ENCODE data around the gene LAYN.

The LAYN gene

GRCh38 chr11:111596319-111596718, 55.8 kb downstream of the LAYN start:
- DNase-seq, result no peak

- DNase-seq, result no peak
Measured at GRCh38 chr11:111598148-111598547, 57.6 kb downstream of the LAYN start.

GRCh38 chr11:111598559-111598958, 58.0 kb downstream of the LAYN start:
- DNase-seq, result no peak

- DNase-seq, result no peak
Measured at GRCh38 chr11:111601636-111601978, 61.1 kb downstream of the LAYN start.

- DNase-seq, result peak; percentile 91
Measured at GRCh38 chr11:111601979-111602864, 61.7 kb downstream of the LAYN start, which contains the start of gene SIK2. Gene SIK2 (plus strand): TSS chr11:111602449. CDS start chr11:111602564, 115 bp downstream.

GRCh38 chr11:111602865-111603610, 62.5 kb downstream of the LAYN start:
- peak; percentile 53 for DNase-seq

- no peak for DNase-seq
Measured at GRCh38 chr11:111603611-111604130, 63.2 kb downstream of the LAYN start.

GRCh38 chr11:111604392-111605009, 64.0 kb downstream of the LAYN start:
- DNase-seq, result no peak

GRCh38 chr11:111605681-111606080, 65.2 kb downstream of the LAYN start:
- no peak for DNase-seq

- DNase-seq, result no peak
Measured at GRCh38 chr11:111606986-111607385, 66.5 kb downstream of the LAYN start.

GRCh38 chr11:111607751-111608150, 67.2 kb downstream of the LAYN start:
- DNase-seq, result no peak
